ENCODE results near the gene DCDC2C. TPM values are rescaled to one million over a fixed set of nuclear protein-coding genes. Genes with fewer than 3 reads are reported as not detected.

The DCDC2C gene
- total RNA-seq, 2 donors from 2014 or later = not detected

GRCh38 chr2:3712831-3713503 lies 9.6 kb downstream of the DCDC2C start:
- Histone ChIP-seq H3K9ac (ENCODE audit: low read depth in 2 of 2, low read length in 2 of 2) (no peak overlapping the region), H3K9me3 (no peaks in the 10 kb centered on the region), H3K27ac (no peak overlapping the region), H3K4me3 (no peak overlapping the region), H3K27me3 (no peaks in the 10 kb centered on the region), H3K36me3 (no peaks in the 10 kb centered on the region), H3K4me1 (no peaks in the 10 kb centered on the region)
- DNase-seq = no peak
- intact Hi-C loops (cut with DNase I) = no loop called here
- TF ChIP-seq, protein P1, sequence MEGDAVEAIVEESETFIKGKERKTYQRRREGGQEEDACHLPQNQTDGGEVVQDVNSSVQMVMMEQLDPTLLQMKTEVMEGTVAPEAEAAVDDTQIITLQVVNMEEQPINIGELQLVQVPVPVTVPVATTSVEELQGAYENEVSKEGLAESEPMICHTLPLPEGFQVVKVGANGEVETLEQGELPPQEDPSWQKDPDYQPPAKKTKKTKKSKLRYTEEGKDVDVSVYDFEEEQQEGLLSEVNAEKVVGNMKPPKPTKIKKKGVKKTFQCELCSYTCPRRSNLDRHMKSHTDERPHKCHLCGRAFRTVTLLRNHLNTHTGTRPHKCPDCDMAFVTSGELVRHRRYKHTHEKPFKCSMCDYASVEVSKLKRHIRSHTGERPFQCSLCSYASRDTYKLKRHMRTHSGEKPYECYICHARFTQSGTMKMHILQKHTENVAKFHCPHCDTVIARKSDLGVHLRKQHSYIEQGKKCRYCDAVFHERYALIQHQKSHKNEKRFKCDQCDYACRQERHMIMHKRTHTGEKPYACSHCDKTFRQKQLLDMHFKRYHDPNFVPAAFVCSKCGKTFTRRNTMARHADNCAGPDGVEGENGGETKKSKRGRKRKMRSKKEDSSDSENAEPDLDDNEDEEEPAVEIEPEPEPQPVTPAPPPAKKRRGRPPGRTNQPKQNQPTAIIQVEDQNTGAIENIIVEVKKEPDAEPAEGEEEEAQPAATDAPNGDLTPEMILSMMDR (IDR thresholded peaks at IDR 0.05) = no peak

GRCh38 chr2:3718679-3719078 lies 15.3 kb downstream of the DCDC2C start:
- DNase-seq = no peak
- no peaks in the 10 kb centered on the region for H3K36me3 ChIP-seq
- H3K4me3 ChIP-seq = no peak overlapping the region
- intact Hi-C loops (cut with DNase I) = no loop called here
- no peak overlapping the region for H3K9ac ChIP-seq (ENCODE audit: low read depth in 2 of 2, low read length in 2 of 2)
- H3K9me3 ChIP-seq = no peaks in the 10 kb centered on the region
- H3K27ac ChIP-seq = no peak overlapping the region
- TF ChIP-seq, protein P1 (IDR thresholded peaks at IDR 0.05) = no peak
- no peaks in the 10 kb centered on the region for H3K4me1 ChIP-seq
- no peaks in the 10 kb centered on the region for H3K27me3 ChIP-seq

GRCh38 chr2:3725002-3725401 lies 21.6 kb downstream of the DCDC2C start:
- Histone ChIP-seq H3K9ac (ENCODE audit: low read depth in 2 of 2, low read length in 2 of 2) (no peak overlapping the region), H3K36me3 (no peaks in the 10 kb centered on the region), H3K4me3 (no peak overlapping the region), H3K27me3 (no peaks in the 10 kb centered on the region), H3K27ac (no peak overlapping the region), H3K9me3 (no peaks in the 10 kb centered on the region), H3K4me1 (no peaks in the 10 kb centered on the region)
- intact Hi-C loops (cut with DNase I) = no loop called here
- TF ChIP-seq, protein P1 (IDR thresholded peaks at IDR 0.05) = no peak
- no peak for DNase-seq

DNA sequence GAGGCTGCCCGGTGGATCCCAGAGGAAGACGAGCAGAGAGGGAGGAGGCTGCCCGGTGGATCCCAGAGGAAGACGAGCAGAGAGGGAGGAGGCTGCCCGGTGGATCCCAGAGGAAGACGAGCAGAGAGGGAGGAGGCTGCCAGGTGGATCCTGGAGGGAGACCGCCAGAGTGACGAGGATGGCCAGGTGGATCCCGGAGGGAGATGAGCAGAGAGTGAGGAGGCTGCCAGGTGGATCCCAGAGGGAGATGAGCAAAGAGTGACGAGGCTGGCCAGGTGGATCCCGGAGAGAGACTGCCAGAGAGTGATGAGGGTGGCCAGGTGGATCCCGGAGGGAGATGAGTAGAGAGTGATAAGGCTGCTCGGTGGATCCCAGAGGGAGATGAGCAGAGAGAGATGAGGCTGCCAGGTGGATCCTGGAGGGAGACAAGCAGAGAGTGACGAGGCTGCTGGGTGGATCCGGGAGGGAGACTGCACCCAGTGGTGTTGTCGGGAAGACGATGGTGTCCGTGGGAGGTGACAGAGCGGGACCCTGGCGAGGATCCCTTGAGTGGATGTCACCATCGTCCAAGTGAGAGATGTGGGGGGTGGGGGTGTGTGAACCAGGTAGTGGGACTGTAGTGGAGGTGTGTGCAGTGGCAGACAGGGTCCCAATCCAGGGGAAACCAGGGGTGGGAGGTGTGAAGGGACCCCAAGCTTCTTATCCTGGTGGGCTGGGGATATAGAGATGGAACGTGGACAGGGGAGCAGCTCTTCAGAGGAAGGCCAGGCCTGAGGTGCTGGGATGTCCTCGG lies 22.3 kb downstream of the DCDC2C start:
- Histone ChIP-seq H3K4me3 (no peak overlapping the region), H3K27me3 (no peaks in the 10 kb centered on the region), H3K9ac (ENCODE audit: low read depth in 2 of 2, low read length in 2 of 2) (no peak overlapping the region), H3K4me1 (no peaks in the 10 kb centered on the region), H3K9me3 (no peaks in the 10 kb centered on the region), H3K36me3 (no peaks in the 10 kb centered on the region), H3K27ac (no peak overlapping the region)
- intact Hi-C loops (cut with DNase I) = no loop called here
- no peak for DNase-seq
- TF ChIP-seq, protein P1 (IDR thresholded peaks at IDR 0.05) = no peak

DNA sequence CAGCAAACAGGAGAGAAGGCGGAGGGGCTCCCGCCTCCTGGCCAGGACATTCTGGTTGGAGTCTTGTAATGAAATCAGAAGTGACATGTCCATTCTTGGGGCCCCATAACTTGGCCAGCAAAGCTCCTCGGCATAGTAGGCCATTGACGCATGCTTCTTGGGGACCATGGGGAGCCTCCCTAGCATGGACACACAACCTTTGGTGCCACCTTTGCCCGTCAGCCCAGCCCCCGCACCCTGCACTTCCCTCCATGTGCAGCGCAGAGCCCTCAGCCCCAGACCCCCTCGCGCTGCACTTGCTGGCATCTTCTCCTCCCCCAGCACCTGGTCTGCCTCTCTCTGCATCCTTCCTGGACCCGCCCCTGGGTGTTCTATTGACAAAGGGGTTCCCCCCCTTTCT lies 23.1 kb downstream of the DCDC2C start:
- H3K9ac ChIP-seq (ENCODE audit: low read depth in 2 of 2, low read length in 2 of 2) = no peak overlapping the region
- no peaks in the 10 kb centered on the region for H3K36me3 ChIP-seq
- H3K27ac ChIP-seq = no peak overlapping the region
- no peaks in the 10 kb centered on the region for H3K4me1 ChIP-seq
- no peaks in the 10 kb centered on the region for H3K9me3 ChIP-seq
- intact Hi-C loops (cut with DNase I) = no loop called here
- H3K27me3 ChIP-seq = no peaks in the 10 kb centered on the region
- no peak for DNase-seq
- H3K4me3 ChIP-seq = no peak overlapping the region
- TF ChIP-seq, protein P1 (IDR thresholded peaks at IDR 0.05) = no peak
